SK-N-SH treated with all-trans-retinoic acid at 6 μM for 48 hours (cell line): ENCODE results near the gene TNPO2.

Experiments used
- ARNTL ChIP-seq: fragments of 450-650 bp; formaldehyde crosslinking; IDR thresholded peaks from 2 replicates; pipeline ENCODE4 v1.5.0; 2020; ENCODE audit warnings: low read depth, mild to moderate bottlenecking, moderate library complexity, borderline replicate concordance
- CREB5 ChIP-seq: fragments of 250-450 bp; sonication (Bioruptor Pico); IDR thresholded peaks from 2 replicates; pipeline ENCODE4 v1.5.1; 2020; ENCODE audit warnings: low read depth, mild to moderate bottlenecking, moderate library complexity
- ISL1 ChIP-seq: fragments of 250-450 bp; sonication (Bioruptor Pico); IDR thresholded peaks from 2 replicates; pipeline ENCODE4 v2.1.2; 2022; ENCODE audit warnings: mild to moderate bottlenecking, moderate library complexity
- OSR1 ChIP-seq: fragments of 250-450 bp; sonication (Bioruptor Pico); IDR thresholded peaks from 2 replicates; pipeline ENCODE4 v1.8.0; 2022; ENCODE audit warnings: moderate library complexity, mild to moderate bottlenecking, inconsistent platforms
- PATZ1 ChIP-seq: fragments of 250-450 bp; sonication (Bioruptor Pico); IDR thresholded peaks from 2 replicates; pipeline ENCODE4 v1.8.0; 2020; ENCODE audit warnings: mild to moderate bottlenecking, moderate library complexity, borderline replicate concordance
- PPARA ChIP-seq: fragments of 250-450 bp; sonication (Bioruptor Pico); IDR thresholded peaks from 2 replicates; pipeline ENCODE4 v1.5.0; 2020; ENCODE audit warnings: mild to moderate bottlenecking, borderline replicate concordance
- RARB ChIP-seq: fragments of 250-450 bp; sonication (Bioruptor Pico); IDR thresholded peaks from 2 replicates; pipeline ENCODE4 v1.8.0; 2021; ENCODE audit warnings: mild to moderate bottlenecking, moderate library complexity
- SNAI2 ChIP-seq: fragments of 250-450 bp; sonication (Bioruptor Pico); IDR thresholded peaks from 2 replicates; pipeline ENCODE4 v1.5.0; 2020; ENCODE audit warnings: mild to moderate bottlenecking, moderate library complexity
- TOX ChIP-seq: fragments of 250-450 bp; sonication (Bioruptor Pico); IDR thresholded peaks from 2 replicates; pipeline ENCODE4 v1.8.0; 2021; ENCODE audit warnings: mild to moderate bottlenecking, moderate library complexity, borderline replicate concordance
- TSHZ2 ChIP-seq: fragments of 250-450 bp; sonication (Bioruptor Pico); IDR thresholded peaks from 2 replicates; pipeline ENCODE4 v1.5.0; 2020; ENCODE audit warnings: mild to moderate bottlenecking, moderate library complexity
- ZC3H10 ChIP-seq: fragments of 250-450 bp; sonication (Bioruptor Pico); IDR thresholded peaks from 2 replicates; pipeline ENCODE4 v1.5.1; 2021; ENCODE audit warnings: mild to moderate bottlenecking, moderate library complexity
- ZFP3 ChIP-seq: fragments of 250-450 bp; sonication (Bioruptor Pico); IDR thresholded peaks from 2 replicates; pipeline ENCODE4 v1.5.0; 2020; ENCODE audit warnings: mild to moderate bottlenecking, moderate library complexity
- ZFP30 ChIP-seq: fragments of 450-650 bp; formaldehyde crosslinking; IDR thresholded peaks from 2 replicates; pipeline ENCODE4 v1.5.0; 2022; ENCODE audit warnings: mild to moderate bottlenecking, moderate library complexity
- ZNF565 ChIP-seq: fragments of 450-650 bp; formaldehyde crosslinking; conservative IDR thresholded peaks from 2 replicates; pipeline ENCODE4 v1.5.0; 2020; ENCODE audit warnings: low read depth, mild to moderate bottlenecking, moderate library complexity

GRCh38 chr19:12649941-12650340 is 73.8 kb downstream of the TNPO2 start:
- no peak for TF ChIP-seq RARB
- TF ChIP-seq PPARA, result no peak
- no peak for TF ChIP-seq OSR1
- TF ChIP-seq CREB5 (CRISPR knock-in tag), result no peak
- no peak for TF ChIP-seq SNAI2
- TF ChIP-seq ZC3H10 (CRISPR knock-in tag), result no peak
- TF ChIP-seq ZFP30 (CRISPR knock-in tag), result no peak
- no peak for TF ChIP-seq ZNF565 (CRISPR knock-in tag)
- TF ChIP-seq TSHZ2 (CRISPR knock-in tag), result no peak
- TF ChIP-seq PATZ1 (CRISPR knock-in tag), result no peak
- TF ChIP-seq ARNTL (CRISPR knock-in tag), result no peak
- TF ChIP-seq ISL1 (CRISPR knock-in tag), result no peak
- no peak for TF ChIP-seq TOX (CRISPR knock-in tag)
- no peak for TF ChIP-seq ZFP3 (CRISPR knock-in tag)
